Measurements from ENCODE around the gene BNIP2.

DNA sequence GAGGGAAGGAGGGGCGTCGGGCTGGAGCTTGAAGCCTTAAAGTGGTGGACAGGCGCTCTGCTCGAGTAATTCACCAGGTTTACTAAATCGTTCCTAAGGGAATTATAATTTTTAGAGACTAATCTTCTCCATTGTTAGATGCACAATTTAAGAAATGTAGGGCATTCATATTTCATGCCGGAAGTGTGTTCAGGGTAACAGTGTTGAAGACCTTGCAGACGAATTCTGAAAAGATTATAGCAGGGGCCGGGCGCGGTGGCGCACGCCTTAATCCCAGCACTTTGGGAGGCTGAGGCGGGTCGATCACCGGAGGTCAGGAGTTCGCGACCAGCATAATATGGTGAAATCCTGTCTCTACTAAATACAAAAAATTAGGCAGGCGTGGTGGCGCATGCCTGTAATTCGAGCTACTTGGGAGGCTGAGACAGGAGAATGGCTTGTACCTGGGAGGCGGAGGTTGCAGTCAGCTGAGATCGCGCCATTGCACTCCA is 31.4 kb downstream of the BNIP2 start:
- no peak for TF ChIP-seq POLR2A (IDR thresholded peaks at IDR 0.05; ENCODE audit: extremely low read depth, insufficient read length)
- TF ChIP-seq MAX (IDR thresholded peaks at IDR 0.05; ENCODE audit: low read depth, low read length), result no peak
- TF ChIP-seq, protein P1, sequence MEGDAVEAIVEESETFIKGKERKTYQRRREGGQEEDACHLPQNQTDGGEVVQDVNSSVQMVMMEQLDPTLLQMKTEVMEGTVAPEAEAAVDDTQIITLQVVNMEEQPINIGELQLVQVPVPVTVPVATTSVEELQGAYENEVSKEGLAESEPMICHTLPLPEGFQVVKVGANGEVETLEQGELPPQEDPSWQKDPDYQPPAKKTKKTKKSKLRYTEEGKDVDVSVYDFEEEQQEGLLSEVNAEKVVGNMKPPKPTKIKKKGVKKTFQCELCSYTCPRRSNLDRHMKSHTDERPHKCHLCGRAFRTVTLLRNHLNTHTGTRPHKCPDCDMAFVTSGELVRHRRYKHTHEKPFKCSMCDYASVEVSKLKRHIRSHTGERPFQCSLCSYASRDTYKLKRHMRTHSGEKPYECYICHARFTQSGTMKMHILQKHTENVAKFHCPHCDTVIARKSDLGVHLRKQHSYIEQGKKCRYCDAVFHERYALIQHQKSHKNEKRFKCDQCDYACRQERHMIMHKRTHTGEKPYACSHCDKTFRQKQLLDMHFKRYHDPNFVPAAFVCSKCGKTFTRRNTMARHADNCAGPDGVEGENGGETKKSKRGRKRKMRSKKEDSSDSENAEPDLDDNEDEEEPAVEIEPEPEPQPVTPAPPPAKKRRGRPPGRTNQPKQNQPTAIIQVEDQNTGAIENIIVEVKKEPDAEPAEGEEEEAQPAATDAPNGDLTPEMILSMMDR (IDR thresholded peaks at IDR 0.05; ENCODE audit: low read depth, low read length), result no peak

All from NB4 (cell line).